Aorta (tissue), 5 donors: ENCODE measurements around the gene RNF150. TPM values are rescaled to one million over a fixed set of nuclear protein-coding genes. Genes with fewer than 3 reads are reported as not detected.
A peak's percentile ranks its signal among the peaks of the same experiment; 100 is the strongest.

Experiments used
- ATAC-seq: fragments of 200-7000 bp; cut with Tn5 transposase; one replicate; pipeline ENCODE4 v1.9.1; 2022; ENCODE audit warnings: moderate library complexity; ENCODE audit not compliant: low FRiP score
- DNase-seq, 2 donors: peaks; one replicate each; pipeline ENCODE4 v3.0.0-alpha.2; 2020
- H3K27ac ChIP-seq, 2 donors: one replicate each; pipeline ENCODE4 v1.5.1; 2013; ENCODE audit warnings: low read length in 2 of 2, mild to moderate bottlenecking in 2 of 2, moderate library complexity in 2 of 2, control low read depth in 1 of 2, inconsistent platforms in 1 of 2, low read depth in 1 of 2
- H3K27me3 ChIP-seq, 2 donors: one replicate each; pipeline ENCODE4 v1.6.1; 2013; ENCODE audit warnings: control low read depth in 1 of 2, low read length in 1 of 2, mild to moderate bottlenecking in 1 of 2, moderate library complexity in 1 of 2; ENCODE audit not compliant: insufficient read depth in 2 of 2, control insufficient read depth in 1 of 2
- H3K36me3 ChIP-seq, 2 donors: one replicate each; pipeline ENCODE4 v1.6.1; 2013; ENCODE audit warnings: control low read depth in 1 of 2, low read length in 1 of 2, mild to moderate bottlenecking in 1 of 2; ENCODE audit not compliant: insufficient read depth in 2 of 2, control insufficient read depth in 1 of 2
- H3K4me1 ChIP-seq, 2 donors: one replicate each; pipeline ENCODE4 v1.6.1; 2013; ENCODE audit warnings: low read length in 2 of 2, control low read depth in 1 of 2, mild to moderate bottlenecking in 1 of 2, moderate library complexity in 1 of 2; ENCODE audit not compliant: insufficient read depth in 2 of 2, control insufficient read depth in 1 of 2
- H3K4me3 ChIP-seq, 2 donors: one replicate each; pipeline ENCODE4 v1.5.1; 2013; ENCODE audit warnings: low read length in 2 of 2, control low read depth in 1 of 2, mild to moderate bottlenecking in 1 of 2
- H3K9me3 ChIP-seq: one replicate; pipeline ENCODE4 v1.6.1; 2013; ENCODE audit warnings: mild to moderate bottlenecking, low read length; ENCODE audit not compliant: control insufficient read depth
- WGBS, 2 donors: extraction: QIAGEN DNeasy Blood & Tissue Kit; methylation state at CpG; one replicate each; pipeline ENCODE4 v1.1.7; 2013; 5-methylcytosine and 5-hydroxymethylcytosine counted together
- intact Hi-C, 2 donors: fragments of 100-400 bp; cut with DNase I; formaldehyde crosslinking; loops; one replicate each; pipeline versions ENCODE4 v1.14.2 to v1.15.0; 2022
- polyA plus RNA-seq, 2 donors: library from polyadenylated mRNA; stranded (reverse); fragments of 200-250 nt; gene quantifications; one replicate each; pipeline ENCODE4 v1.2.3, GENCODE V29; 2013
- total RNA-seq, 2 donors: library from RNA; stranded (reverse); fragmentation: NEBNext Ultra II Directional; extraction: Animal tissue kit (Norgen Biotek cat#: 25700); gene quantifications; one replicate each; pipeline ENCODE4 v1.2.1, GENCODE V29; 2021
- donor health status: healthy with polysubstance abuse.
- donor health status: Bipolar disorder and iron deficiency.
- donor health status: DM: no; HTN: no; CAD: no.
- donor health status: DM: no; HTN: no; CAD: no.
- donor health status: DM: yes; HTN: yes; CAD: no.

Gene RNF150
- total and polyA plus RNA-seq, 4 donors: 2.0 to 22.8 (median 10.6) TPM

DNA sequence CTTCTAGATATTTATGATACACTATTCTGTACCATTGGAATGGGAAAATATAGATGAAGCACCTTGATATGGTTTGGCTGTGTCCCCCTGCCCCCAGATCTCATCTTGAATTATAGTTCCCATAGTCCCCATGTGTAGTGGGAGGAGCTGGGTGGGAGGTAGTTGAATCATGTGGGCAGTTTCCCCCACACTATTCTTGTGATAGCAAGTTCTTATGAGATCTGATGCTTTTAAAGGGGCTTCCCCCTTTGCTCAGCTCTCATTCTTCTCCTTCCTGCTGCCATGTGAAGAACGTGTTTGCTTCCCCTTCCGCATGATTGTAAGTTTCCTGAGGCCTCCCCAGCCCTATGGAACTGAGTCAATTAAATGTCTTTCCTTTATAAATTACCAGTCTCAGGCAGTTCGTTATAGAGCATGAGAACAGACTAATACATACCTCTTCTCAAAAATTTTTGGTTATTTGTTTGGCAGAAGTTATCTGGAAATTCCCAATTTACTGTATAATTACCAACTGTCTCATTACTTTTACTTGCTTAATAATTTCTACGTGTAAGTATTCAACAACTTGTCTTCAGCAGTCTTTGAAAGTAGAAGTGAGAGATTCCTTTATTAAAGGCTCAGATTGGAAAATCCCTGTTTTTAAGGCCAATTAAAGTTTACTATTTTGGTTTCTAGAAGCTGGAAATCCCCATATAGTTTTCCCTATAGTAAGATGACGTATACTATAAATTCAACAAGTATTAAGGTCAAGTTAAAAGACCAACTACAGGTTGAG lies 152.7 kb downstream of the RNF150 start:
- no peaks in the 10 kb centered on the region for H3K36me3 ChIP-seq
- DNase-seq (no peak), ATAC-seq (no peak)
- intact Hi-C loops: no loop called here
- H3K9me3 ChIP-seq: no peaks in the 10 kb centered on the region
- H3K4me3 ChIP-seq: no peak overlapping the region
- no peaks in the 10 kb centered on the region for H3K27me3 ChIP-seq
- WGBS, 2 donors: 89 to 90% methylated on average over 5 of the region's 5 CpGs
- peaks cover 0 to 5% of the 10 kb centered on the region in 2 donors for H3K4me1 ChIP-seq
- no peak overlapping the region for H3K27ac ChIP-seq

DNA sequence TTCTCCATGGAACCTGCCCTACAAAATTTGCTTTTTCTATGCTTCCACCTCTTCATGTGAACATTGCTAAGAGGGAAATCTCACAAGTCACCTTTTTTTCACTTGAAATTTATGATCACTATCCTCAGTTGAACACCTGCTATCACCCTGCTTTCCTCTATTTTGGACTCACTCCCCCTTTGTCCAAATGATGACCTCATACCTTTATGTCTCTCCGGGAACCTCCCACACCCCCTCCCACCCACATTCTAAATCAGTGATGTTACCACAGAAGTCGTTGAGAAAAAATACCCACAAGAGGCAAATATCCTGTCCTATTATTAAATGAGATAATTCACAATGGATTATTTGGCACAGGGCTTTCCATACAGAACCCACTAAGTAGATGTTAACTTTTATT lies 156.5 kb downstream of the RNF150 start:
- ATAC-seq: no peak
- intact Hi-C loops: no loop called here
- Histone ChIP-seq H3K27me3 (no peaks in the 10 kb centered on the region), H3K9me3 (no peaks in the 10 kb centered on the region), H3K27ac (no peak overlapping the region), H3K4me3 (no peak overlapping the region), H3K36me3 (no peaks in the 10 kb centered on the region), H3K4me1 (no peaks in the 10 kb centered on the region)
- no peak for DNase-seq
- WGBS, 2 donors: 85 to 87% methylated on average over 2 of the region's 2 CpGs

- intact Hi-C loops: no loop called here
- H3K9me3 ChIP-seq: no peaks in the 10 kb centered on the region
- no peak overlapping the region for H3K27ac ChIP-seq
- H3K27me3 ChIP-seq: no peaks in the 10 kb centered on the region
- 62 to 68% methylated on average over 3 of the region's 3 CpGs for WGBS, 2 donors
- DNase-seq (no peak), ATAC-seq (no peak)
- no peaks in the 10 kb centered on the region for H3K36me3 ChIP-seq
- no peaks in the 10 kb centered on the region for H3K4me1 ChIP-seq
- no peak overlapping the region for H3K4me3 ChIP-seq
Measured at GRCh38 chr4:140971077-140971792, 162.0 kb downstream of the RNF150 start.

GRCh38 chr4:140969296-140969695 lies 164.0 kb downstream of the RNF150 start:
- Histone ChIP-seq H3K36me3 (no peaks in the 10 kb centered on the region), H3K27ac (no peak overlapping the region), H3K4me1 (no peaks in the 10 kb centered on the region), H3K27me3 (no peaks in the 10 kb centered on the region), H3K9me3 (no peaks in the 10 kb centered on the region), H3K4me3 (no peak overlapping the region)
- ATAC-seq (no peak), DNase-seq (no peak)
- intact Hi-C loops: no loop called here
- WGBS, 2 donors: 97% methylated on average over 3 of the region's 3 CpGs

GRCh38 chr4:140968371-140968770 lies 164.9 kb downstream of the RNF150 start:
- no peak overlapping the region for H3K27ac ChIP-seq
- no peaks in the 10 kb centered on the region for H3K9me3 ChIP-seq
- intact Hi-C loops: no loop called here
- H3K4me1 ChIP-seq: no peaks in the 10 kb centered on the region
- no peaks in the 10 kb centered on the region for H3K36me3 ChIP-seq
- DNase-seq (no peak), ATAC-seq (no peak)
- no peak overlapping the region for H3K4me3 ChIP-seq
- H3K27me3 ChIP-seq: no peaks in the 10 kb centered on the region
- WGBS, 2 donors: 96 to 100% methylated on average over 3 of the region's 3 CpGs

DNA sequence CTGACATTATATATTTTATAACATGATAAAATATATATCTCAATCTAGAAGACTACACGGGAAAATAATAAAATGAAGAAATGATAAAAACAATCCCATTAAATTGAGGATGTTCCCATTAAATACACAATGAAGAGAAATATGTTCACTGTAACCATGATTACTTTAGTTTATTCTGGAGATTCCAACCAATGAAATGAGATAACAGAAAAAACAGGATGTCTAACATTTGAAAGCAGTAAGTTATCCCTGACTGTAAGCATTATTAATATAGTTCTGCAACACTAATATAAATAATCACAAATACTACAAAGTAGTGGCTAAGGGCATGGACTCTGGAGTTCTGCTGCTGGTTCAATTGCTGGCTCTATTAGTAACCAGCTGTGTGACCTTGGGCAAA lies 169.4 kb downstream of the RNF150 start:
- ATAC-seq: no peak
- intact Hi-C loops: no loop called here
- 95 to 96% methylated on average over 1 of the region's 1 CpG for WGBS, 2 donors

DNA sequence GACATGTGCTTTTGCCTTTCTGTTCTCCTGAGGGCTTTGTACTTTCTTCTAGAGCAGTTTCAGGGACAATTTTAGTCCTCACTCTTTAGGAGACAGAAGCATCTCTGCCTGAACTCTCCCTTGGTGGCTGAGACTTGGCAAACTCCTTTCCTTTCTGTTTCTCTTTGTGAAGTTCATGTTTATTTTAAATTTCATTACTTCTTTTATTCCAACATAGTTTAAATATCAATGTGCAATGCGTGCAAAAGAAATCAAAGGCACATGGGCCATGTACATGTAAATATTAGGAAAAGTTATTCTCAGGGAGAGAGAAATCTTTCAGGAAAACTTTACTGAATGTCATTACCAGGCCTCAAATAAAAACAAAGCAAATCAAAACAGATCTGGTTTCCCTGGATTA lies 177.6 kb downstream of the RNF150 start:
- H3K27me3 ChIP-seq: no peaks in the 10 kb centered on the region
- no peak overlapping the region for H3K4me3 ChIP-seq
- peak overlapping the region in 1 of 2 donors; percentile 43 for H3K27ac ChIP-seq
- peaks cover 2% of the 10 kb centered on the region in 2 donors for H3K4me1 ChIP-seq
- ATAC-seq: no peak
- intact Hi-C loops: no loop called here
- no peaks in the 10 kb centered on the region for H3K36me3 ChIP-seq
- no peaks in the 10 kb centered on the region for H3K9me3 ChIP-seq
- no peak for DNase-seq
- WGBS, 2 donors: 0 to 6% methylated on average over 1 of the region's 1 CpG

More for the DNA sequence above, 169.4 kb downstream of the RNF150 start:
- no peak for DNase-seq
- Histone ChIP-seq H3K27ac (no peak overlapping the region), H3K4me3 (no peak overlapping the region), H3K4me1 (no peaks in the 10 kb centered on the region), H3K27me3 (no peaks in the 10 kb centered on the region), H3K36me3 (no peaks in the 10 kb centered on the region), H3K9me3 (no peaks in the 10 kb centered on the region)

DNA sequence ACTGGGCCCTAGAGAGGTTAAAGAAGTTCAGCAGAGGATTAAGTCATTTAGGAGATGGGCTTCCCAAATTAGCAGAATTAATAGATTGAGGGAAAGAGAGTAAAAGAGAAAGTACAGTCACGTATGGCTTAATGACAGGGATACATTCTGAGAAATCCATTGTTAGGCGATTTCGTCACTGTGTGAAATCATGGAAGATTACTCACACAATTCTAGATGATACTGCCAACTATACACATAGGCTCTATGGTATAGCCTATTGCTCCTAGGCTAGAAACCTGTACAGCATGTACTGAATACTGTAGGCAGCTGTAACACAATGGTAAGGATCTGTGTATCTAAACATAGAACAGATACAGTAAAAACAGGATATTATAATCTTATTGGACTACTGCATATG lies 180.6 kb downstream of the RNF150 start:
- intact Hi-C loops: no loop called here
- WGBS, 2 donors: 95 to 97% methylated on average over 3 of the region's 3 CpGs
- no peak for DNase-seq

GRCh38 chr4:140947506-140947905 lies 185.8 kb downstream of the RNF150 start:
- Histone ChIP-seq H3K9me3 (no peaks in the 10 kb centered on the region), H3K27me3 (no peaks in the 10 kb centered on the region), H3K36me3 (no peaks in the 10 kb centered on the region), H3K4me1 (no peaks in the 10 kb centered on the region), H3K27ac (no peak overlapping the region), H3K4me3 (no peak overlapping the region)
- 73 to 86% methylated on average over 7 of the region's 7 CpGs for WGBS, 2 donors
- DNase-seq (no peak), ATAC-seq (no peak)
- intact Hi-C loops: no loop called here

More for the DNA sequence above, 180.6 kb downstream of the RNF150 start:
- ATAC-seq: no peak
- Histone ChIP-seq H3K36me3 (no peaks in the 10 kb centered on the region), H3K27ac (no peak overlapping the region), H3K27me3 (no peaks in the 10 kb centered on the region), H3K4me3 (no peak overlapping the region), H3K9me3 (no peaks in the 10 kb centered on the region), H3K4me1 (peaks cover 2% of the 10 kb centered on the region in 2 donors)
